Chondrocyte (in vitro differentiated cells): ENCODE results near the gene DUSP2. TPM values are rescaled to one million over a fixed set of nuclear protein-coding genes. Genes with fewer than 3 reads are reported as not detected.

ENCODE experiments used
- DNase-seq: peaks from one replicate; pipeline ENCODE4 v3.0.0; 2021; ENCODE audit warnings: mixed read lengths, low spot score
- H3K27ac Mint-ChIP-seq: one replicate; pipeline ENCODE4 v1.8.0; 2021; ENCODE audit warnings: mild to moderate bottlenecking, moderate library complexity, mixed read lengths; ENCODE audit not compliant: unreplicated experiment
- H3K27me3 Mint-ChIP-seq: 2 replicates; pipeline ENCODE4 v1.8.0; 2021; ENCODE audit warnings: low read depth, mixed read lengths
- H3K36me3 Mint-ChIP-seq: 2 replicates; pipeline ENCODE4 v1.8.0; 2021; ENCODE audit warnings: low read depth, mixed read lengths
- H3K4me1 Mint-ChIP-seq: 2 replicates; pipeline ENCODE4 v1.8.0; 2021; ENCODE audit warnings: low read depth, mild to moderate bottlenecking, mixed read lengths
- H3K4me3 Mint-ChIP-seq: one replicate; pipeline ENCODE4 v1.8.0; 2021; ENCODE audit warnings: mild to moderate bottlenecking, moderate library complexity, mixed read lengths; ENCODE audit not compliant: unreplicated experiment
- H3K9me3 Mint-ChIP-seq: 2 replicates; pipeline ENCODE4 v1.8.0; 2021; ENCODE audit warnings: low read depth, mixed read lengths
- CTCF ChIP-seq: fragments of 200-600 bp; sonication (generic); IDR thresholded peaks from 2 replicates; pipeline ENCODE4 v1.5.0; 2021; ENCODE audit warnings: antibody characterized with exemption, mild to moderate bottlenecking, moderate library complexity
- total RNA-seq: library from RNA; stranded (reverse); gene quantifications from 3 replicates; pipeline ENCODE4 v1.2.1, GENCODE V29; 2021

DUSP2 gene
- total RNA-seq, 1 donor from 2014 or later, result 1.1 TPM

GRCh38 chr2:96116879-96117533 lies 28.2 kb downstream of the DUSP2 start:
- Mint-ChIP-seq H3K27me3 (peaks cover 43% of the 10 kb centered on the region), H3K4me3 (no peak overlapping the region), H3K4me1 (no peaks in the 10 kb centered on the region), H3K27ac (no peak overlapping the region), H3K36me3 (peaks cover 2% of the 10 kb centered on the region), H3K9me3 (no peaks in the 10 kb centered on the region)
- peak; percentile 93 for TF ChIP-seq CTCF
- DNase-seq, result peak; percentile 84

- peaks cover 37% of the 10 kb centered on the region for H3K27me3 Mint-ChIP-seq
- H3K4me3 Mint-ChIP-seq, result peak within 1 kb of the TSS; percentile 66
- H3K36me3 Mint-ChIP-seq, result peaks cover 2% of the 10 kb centered on the region
- no peak for DNase-seq
- no peak within 1 kb of the TSS for H3K27ac Mint-ChIP-seq
- TF ChIP-seq CTCF, result no peak
- no peaks in the 10 kb centered on the region for H3K9me3 Mint-ChIP-seq
- H3K4me1 Mint-ChIP-seq, result no peaks in the 10 kb centered on the region
These were observed 28.8 kb downstream of the DUSP2 start, which contains the start of gene ADRA2B for GRCh38 chr2:96116424-96116878. Gene ADRA2B, minus strand, starts transcription at chr2:96116571. Its CDS starts 422 bp downstream, at chr2:96116149.

GRCh38 chr2:96115631-96116423 lies 29.4 kb downstream of the DUSP2 start:
- Mint-ChIP-seq H3K27me3 (peaks cover 31% of the 10 kb centered on the region), H3K4me3 (peak overlapping the region; percentile 66), H3K27ac (no peak overlapping the region), H3K9me3 (no peaks in the 10 kb centered on the region), H3K36me3 (peaks cover 2% of the 10 kb centered on the region), H3K4me1 (no peaks in the 10 kb centered on the region)
- no peak for TF ChIP-seq CTCF
- DNase-seq, result peak; percentile 86

GRCh38 chr2:96114903-96115581 lies 30.2 kb downstream of the DUSP2 start:
- TF ChIP-seq CTCF, result no peak
- H3K4me3 Mint-ChIP-seq, result peak overlapping the region; percentile 56
- no peaks in the 10 kb centered on the region for H3K4me1 Mint-ChIP-seq
- peaks cover 2% of the 10 kb centered on the region for H3K36me3 Mint-ChIP-seq
- peak; percentile 77 for DNase-seq
- no peak overlapping the region for H3K27ac Mint-ChIP-seq
- H3K27me3 Mint-ChIP-seq, result peaks cover 23% of the 10 kb centered on the region
- no peaks in the 10 kb centered on the region for H3K9me3 Mint-ChIP-seq

- peaks cover 19% of the 10 kb centered on the region for H3K27me3 Mint-ChIP-seq
- H3K27ac Mint-ChIP-seq, result no peak overlapping the region
- H3K4me1 Mint-ChIP-seq, result no peaks in the 10 kb centered on the region
- no peak overlapping the region for H3K4me3 Mint-ChIP-seq
- H3K36me3 Mint-ChIP-seq, result peaks cover 2% of the 10 kb centered on the region
- peak; percentile 83 for DNase-seq
- no peak for TF ChIP-seq CTCF
- H3K9me3 Mint-ChIP-seq, result no peaks in the 10 kb centered on the region
These were observed 30.7 kb downstream of the DUSP2 start for GRCh38 chr2:96114546-96114902.
